Common myeloid progenitor, CD34-positive (primary cell): ENCODE data around the gene ESYT1. TPM values are rescaled to one million over a fixed set of nuclear protein-coding genes. Genes with fewer than 3 reads are reported as not detected.

Experiments
- CTCF ChIA-PET: fragments of 350-600 bp; sonication (Branson Sonifier 250); formaldehyde crosslinking; loops from one replicate; lab custom pipeline; 2021; ENCODE audit warnings: antibody characterized with exemption; lab: Charles Lee
- POLR2A ChIA-PET: fragments of 350-600 bp; sonication (Branson Sonifier 250); formaldehyde crosslinking; loops from one replicate; lab custom pipeline; 2021; ENCODE audit warnings: antibody characterized with exemption; lab: Charles Lee
- DNase-seq, 3 donors: peaks; one replicate each; pipeline versions ENCODE4 v3.0.0 to v3.0.0-alpha.2; 2013
- H3K27ac ChIP-seq, 2 experiments: 1 replicate in 1 of 2; 2 replicates in 1 of 2; pipeline ENCODE4 v1.7.0; 2013; ENCODE audit warnings: inconsistent platforms in 2 of 2, low read length in 2 of 2, mild to moderate bottlenecking in 2 of 2, low read depth in 1 of 2, moderate library complexity in 1 of 2; ENCODE audit not compliant: severe bottlenecking in 2 of 2, insufficient read depth in 1 of 2, poor library complexity in 1 of 2
- H3K27me3 ChIP-seq, 5 experiments: replicated peaks in 2 of 5; 1 replicate in 3 of 5; 2 replicates in 2 of 5; pipeline versions ENCODE4 v1.6.1 to v1.7.0; 2013; ENCODE audit warnings: low read length in 4 of 5, mild to moderate bottlenecking in 2 of 5, moderate library complexity in 2 of 5, inconsistent platforms in 1 of 5; ENCODE audit not compliant: insufficient read depth in 5 of 5, control insufficient read depth in 4 of 5
- H3K36me3 ChIP-seq, 4 experiments: 1 replicate in 2 of 4; 2 replicates in 2 of 4; pipeline versions ENCODE4 v1.6.1 to v1.7.0; 2013; ENCODE audit warnings: low read length in 3 of 4, control low read depth in 1 of 4, mild to moderate bottlenecking in 1 of 4; ENCODE audit not compliant: control insufficient read depth in 4 of 4, insufficient read depth in 4 of 4
- H3K4me1 ChIP-seq, 4 experiments: 1 replicate in 3 of 4; 2 replicates in 1 of 4; pipeline versions ENCODE4 v1.6.1 to v1.7.1; 2013; ENCODE audit warnings: low read length in 3 of 4, mild to moderate bottlenecking in 3 of 4, control low read depth in 1 of 4, inconsistent platforms in 1 of 4, moderate library complexity in 1 of 4; ENCODE audit not compliant: control insufficient read depth in 4 of 4, insufficient read depth in 4 of 4; ENCODE audit errors: control extremely low read depth in 1 of 4
- H3K4me3 ChIP-seq, 7 experiments: 1 replicate in 4 of 7; 2 replicates in 3 of 7; pipeline versions ENCODE4 v1.5.1 to v1.7.0; 2013; ENCODE audit warnings: mild to moderate bottlenecking in 7 of 7, low read length in 6 of 7, moderate library complexity in 6 of 7, inconsistent platforms in 2 of 7, low read depth in 2 of 7, control low read depth in 1 of 7; ENCODE audit not compliant: insufficient read depth in 4 of 7, control insufficient read depth in 1 of 7; ENCODE audit errors: extremely low read depth in 1 of 7
- H3K9me3 ChIP-seq, 5 experiments: 1 replicate in 4 of 5; 2 replicates in 1 of 5; pipeline versions ENCODE4 v1.6.1 to v1.7.1; 2013; ENCODE audit warnings: low read length in 4 of 5, mild to moderate bottlenecking in 2 of 5, inconsistent platforms in 1 of 5, low read depth in 1 of 5, moderate library complexity in 1 of 5; ENCODE audit not compliant: control insufficient read depth in 4 of 5, insufficient read depth in 2 of 5; ENCODE audit errors: control extremely low read depth in 1 of 5
- WGBS: methylation state at CpG from one replicate; pipeline ENCODE4 v1.1.5; 2013; ENCODE audit not compliant: insufficient coverage; 5-methylcytosine and 5-hydroxymethylcytosine counted together
- polyA plus RNA-seq: library from polyadenylated mRNA; unstranded; fragments of 120-200 nt; gene quantifications from one replicate; pipeline ENCODE4 v1.2.1, GENCODE V29; 2013

ESYT1 gene, protein sequence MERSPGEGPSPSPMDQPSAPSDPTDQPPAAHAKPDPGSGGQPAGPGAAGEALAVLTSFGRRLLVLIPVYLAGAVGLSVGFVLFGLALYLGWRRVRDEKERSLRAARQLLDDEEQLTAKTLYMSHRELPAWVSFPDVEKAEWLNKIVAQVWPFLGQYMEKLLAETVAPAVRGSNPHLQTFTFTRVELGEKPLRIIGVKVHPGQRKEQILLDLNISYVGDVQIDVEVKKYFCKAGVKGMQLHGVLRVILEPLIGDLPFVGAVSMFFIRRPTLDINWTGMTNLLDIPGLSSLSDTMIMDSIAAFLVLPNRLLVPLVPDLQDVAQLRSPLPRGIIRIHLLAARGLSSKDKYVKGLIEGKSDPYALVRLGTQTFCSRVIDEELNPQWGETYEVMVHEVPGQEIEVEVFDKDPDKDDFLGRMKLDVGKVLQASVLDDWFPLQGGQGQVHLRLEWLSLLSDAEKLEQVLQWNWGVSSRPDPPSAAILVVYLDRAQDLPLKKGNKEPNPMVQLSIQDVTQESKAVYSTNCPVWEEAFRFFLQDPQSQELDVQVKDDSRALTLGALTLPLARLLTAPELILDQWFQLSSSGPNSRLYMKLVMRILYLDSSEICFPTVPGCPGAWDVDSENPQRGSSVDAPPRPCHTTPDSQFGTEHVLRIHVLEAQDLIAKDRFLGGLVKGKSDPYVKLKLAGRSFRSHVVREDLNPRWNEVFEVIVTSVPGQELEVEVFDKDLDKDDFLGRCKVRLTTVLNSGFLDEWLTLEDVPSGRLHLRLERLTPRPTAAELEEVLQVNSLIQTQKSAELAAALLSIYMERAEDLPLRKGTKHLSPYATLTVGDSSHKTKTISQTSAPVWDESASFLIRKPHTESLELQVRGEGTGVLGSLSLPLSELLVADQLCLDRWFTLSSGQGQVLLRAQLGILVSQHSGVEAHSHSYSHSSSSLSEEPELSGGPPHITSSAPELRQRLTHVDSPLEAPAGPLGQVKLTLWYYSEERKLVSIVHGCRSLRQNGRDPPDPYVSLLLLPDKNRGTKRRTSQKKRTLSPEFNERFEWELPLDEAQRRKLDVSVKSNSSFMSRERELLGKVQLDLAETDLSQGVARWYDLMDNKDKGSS
- polyA plus RNA-seq, result 133 TPM

DNA sequence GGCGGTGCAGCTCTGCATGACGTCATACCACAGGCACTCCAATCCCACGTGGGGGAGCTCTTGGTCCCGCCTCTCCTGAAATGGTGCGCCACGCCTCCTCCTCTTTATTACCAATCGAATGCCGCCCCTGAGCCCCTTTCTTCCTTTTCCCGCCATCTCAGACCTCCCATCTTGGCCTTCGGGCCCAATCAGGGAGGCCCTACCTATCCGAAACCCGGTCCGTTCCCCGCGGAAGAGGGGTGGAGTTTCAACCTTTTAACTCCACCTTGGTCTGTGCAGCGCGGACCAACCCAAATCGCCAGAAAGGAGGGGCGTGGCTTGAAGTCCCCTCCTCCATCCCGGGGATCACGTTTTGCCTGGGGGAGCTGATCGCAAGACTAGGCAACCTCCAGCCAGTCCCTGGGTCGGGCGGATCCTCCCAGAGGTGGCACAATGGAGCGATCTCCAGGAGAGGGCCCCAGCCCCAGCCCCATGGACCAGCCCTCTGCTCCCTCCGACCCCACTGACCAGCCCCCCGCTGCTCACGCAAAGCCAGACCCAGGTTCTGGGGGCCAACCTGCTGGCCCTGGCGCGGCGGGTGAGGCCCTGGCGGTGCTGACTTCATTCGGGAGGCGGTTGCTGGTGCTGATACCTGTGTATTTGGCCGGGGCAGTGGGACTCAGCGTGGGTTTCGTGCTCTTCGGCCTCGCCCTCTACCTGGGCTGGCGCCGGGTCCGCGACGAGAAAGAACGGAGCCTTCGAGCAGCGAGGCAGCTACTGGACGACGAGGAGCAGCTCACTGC lies at the start of gene ESYT1:
Gene ESYT1, plus strand, starts transcription at position 380 of the 782 bp plus-strand sequence. Its CDS starts 53 bp downstream, at position 433.
- 0% methylated on average over 36 of the region's 49 CpGs for WGBS
- CTCF ChIA-PET, result interaction anchor here (0.7 to 12.4 kb wide), 14 partner anchors 10 to 110 kb away, joined by 3 to 198 read pairs (median 6); partner anchors contain the start of genes MYL6, MYL6B, RNF41 and RPL41
- DNase-seq, result peak; percentile 100
- POLR2A ChIA-PET, result interaction anchor here (0.5 to 4.8 kb wide), 10 partner anchors 10 to 94 kb away, joined by 3 to 24 read pairs (median 4); partner anchors contain the start of genes MYL6, RNF41, SMARCC2 and ZC3H10
- peaks cover 26 to 68% (median 64%) of the 10 kb centered on the region in 4 experiments for H3K4me1 ChIP-seq
- H3K27me3 ChIP-seq, result no peaks in the 10 kb centered on the region
- H3K27ac ChIP-seq, result peak within 1 kb of the TSS; percentile 78 to 91
- peak within 1 kb of the TSS; percentile 83 to 97 (median 90) for H3K4me3 ChIP-seq
- H3K36me3 ChIP-seq, result peaks cover 8 to 30% (median 23%) of the 10 kb centered on the region in 4 experiments
- H3K9me3 ChIP-seq, result no peaks in the 10 kb centered on the region

DNA sequence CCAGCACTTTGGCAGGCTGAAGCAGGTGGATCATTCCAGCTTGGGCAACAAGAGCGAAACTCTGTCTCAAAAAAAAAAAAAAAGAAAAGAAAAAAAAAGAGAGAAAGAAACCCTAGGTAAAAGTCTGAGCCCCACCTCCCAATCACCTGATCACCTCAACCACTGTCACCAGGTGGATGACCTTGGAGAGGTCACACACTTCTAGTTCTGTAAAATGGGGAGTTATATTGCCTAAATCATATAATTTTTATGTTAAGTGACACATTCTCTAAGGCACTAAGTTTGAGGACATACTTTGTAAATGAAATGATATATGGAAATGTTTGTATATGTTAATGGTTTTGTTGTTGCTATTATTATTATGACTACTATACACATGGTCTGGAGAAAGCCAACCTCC lies 49.6 kb upstream of the ESYT1 start:
- DNase-seq, result no peak
- WGBS, result no CpG with 5 or more reads among the region's 1 CpG
- ChIA-PET POLR2A (interaction anchor here (0.6 kb wide), 2 partner anchors 27 to 343 kb away, joined by 4 read pairs; no protein-coding TSS in a partner anchor), CTCF (interaction anchor here (1.0 to 1.6 kb wide), 2 partner anchors 29 to 34 kb away, joined by 4 to 5 read pairs; no protein-coding TSS in a partner anchor)
- H3K4me1 ChIP-seq, result peaks cover 0 to 18% (median 17%) of the 10 kb centered on the region in 4 experiments
- no peak overlapping the region for H3K27ac ChIP-seq
- H3K4me3 ChIP-seq, result no peak overlapping the region
- H3K27me3 ChIP-seq, result peaks cover 0 to 37% (median 19%) of the 10 kb centered on the region in 5 experiments
- no peaks in the 10 kb centered on the region for H3K36me3 ChIP-seq
- H3K9me3 ChIP-seq, result no peaks in the 10 kb centered on the region

DNA sequence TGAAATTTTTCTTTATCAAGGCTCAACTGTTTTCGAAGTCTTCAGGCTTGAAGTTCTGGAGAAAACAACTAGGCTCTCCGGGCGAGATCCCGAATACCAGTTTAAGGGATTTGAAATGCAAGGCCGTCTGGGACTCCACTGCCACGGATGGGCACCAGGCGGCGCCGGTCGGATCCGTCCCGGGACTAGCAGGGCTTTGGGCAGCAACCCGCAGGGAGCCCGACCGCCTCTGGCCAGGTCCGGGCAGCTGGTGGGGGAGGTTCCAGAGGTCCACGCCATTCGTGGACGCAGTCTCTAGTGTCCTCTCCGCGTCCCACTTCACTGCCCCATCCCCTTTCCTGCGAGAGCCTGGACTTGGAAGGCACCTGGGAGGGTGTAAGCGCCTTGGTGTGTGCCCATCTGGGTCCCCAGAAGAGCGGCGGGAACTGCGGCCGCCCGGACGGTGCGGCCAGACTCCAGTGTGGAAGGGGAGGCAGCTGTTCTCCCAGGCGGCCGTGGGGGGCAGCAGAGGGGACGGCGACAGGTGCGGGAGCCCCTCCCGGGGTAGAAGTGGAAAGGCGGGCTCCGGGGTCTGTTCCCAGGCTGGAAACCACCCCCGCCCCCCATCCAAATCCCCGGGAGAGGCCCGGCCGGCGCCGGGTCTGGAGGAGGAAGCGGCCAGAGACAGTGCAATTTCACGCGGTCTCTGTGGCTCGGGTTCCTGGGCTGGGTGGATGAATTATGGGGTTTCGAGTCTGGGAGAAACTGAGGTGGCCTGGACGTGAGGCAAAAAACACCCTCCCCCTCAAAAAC lies 48.9 kb upstream of the ESYT1 start:
- POLR2A ChIA-PET, result interaction anchor here (1.1 kb wide), 1 partner anchor 25 kb away, joined by 3 read pairs; the partner anchor contains the start of gene PA2G4
- Histone ChIP-seq H3K9me3 (no peaks in the 10 kb centered on the region), H3K36me3 (no peaks in the 10 kb centered on the region), H3K27ac (no peak overlapping the region), H3K4me1 (peaks cover 0 to 18% (median 17%) of the 10 kb centered on the region in 4 experiments), H3K4me3 (peak overlapping the region; percentile 34 to 77 (median 64)), H3K27me3 (peaks cover 0 to 42% (median 20%) of the 10 kb centered on the region in 5 experiments)
- CTCF ChIA-PET, result interaction anchor here (0.6 to 3.1 kb wide), 8 partner anchors 9 to 34 kb away, joined by 3 to 10 read pairs (median 4); partner anchors contain the start of gene PA2G4
- DNase-seq, result peak; percentile 44 to 57 (median 49)
- 6% methylated on average over 35 of the region's 50 CpGs for WGBS

DNA sequence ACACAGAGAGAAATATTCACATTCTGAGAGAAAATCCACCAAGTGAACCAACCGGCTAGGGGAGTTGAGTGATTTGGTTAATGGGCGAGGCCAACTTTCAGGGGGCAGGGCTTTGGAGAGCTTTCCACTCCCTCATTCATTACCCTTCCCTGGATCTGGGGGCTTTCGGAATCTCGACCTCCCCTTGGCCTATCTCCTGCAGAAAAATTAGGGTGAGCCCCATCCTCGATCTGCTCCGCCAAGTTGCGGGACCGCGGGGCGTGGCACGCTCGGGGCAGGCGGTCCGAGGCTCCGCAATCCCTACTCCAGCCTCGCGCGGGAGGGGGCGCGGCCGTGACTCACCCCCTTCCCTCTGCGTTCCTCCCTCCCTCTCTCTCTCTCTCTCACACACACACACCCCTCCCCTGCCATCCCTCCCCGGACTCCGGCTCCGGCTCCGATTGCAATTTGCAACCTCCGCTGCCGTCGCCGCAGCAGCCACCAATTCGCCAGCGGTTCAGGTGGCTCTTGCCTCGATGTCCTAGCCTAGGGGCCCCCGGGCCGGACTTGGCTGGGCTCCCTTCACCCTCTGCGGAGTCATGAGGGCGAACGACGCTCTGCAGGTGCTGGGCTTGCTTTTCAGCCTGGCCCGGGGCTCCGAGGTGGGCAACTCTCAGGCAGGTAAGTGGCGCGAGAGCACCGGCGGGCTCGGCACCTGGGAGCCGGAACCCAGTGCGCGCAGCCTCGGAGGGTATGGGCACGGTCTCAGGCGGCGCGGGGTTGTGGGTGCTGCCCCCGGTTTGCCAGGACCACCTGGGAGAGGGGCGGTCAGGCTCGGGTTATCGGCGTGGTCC lies 48.1 kb upstream of the ESYT1 start, which contains the start of gene ERBB3:
Gene ERBB3, plus strand, starts transcription at position 443 of the 833 bp plus-strand sequence. Its CDS starts 136 bp downstream, at position 579.
- ChIA-PET POLR2A (interaction anchor here (1.1 kb wide), 1 partner anchor 24 kb away, joined by 3 read pairs; the partner anchor contains the start of gene PA2G4), CTCF (interaction anchor here (1.1 to 3.1 kb wide), 7 partner anchors 13 to 28 kb away, joined by 3 to 10 read pairs (median 4); partner anchors contain the start of gene PA2G4)
- WGBS, result under 1% methylated on average over 48 of the region's 59 CpGs
- Histone ChIP-seq H3K27ac (no peak within 1 kb of the TSS), H3K36me3 (no peaks in the 10 kb centered on the region), H3K4me1 (peaks cover 0 to 18% (median 17%) of the 10 kb centered on the region in 4 experiments), H3K9me3 (no peaks in the 10 kb centered on the region), H3K4me3 (peak within 1 kb of the TSS; percentile 37 to 77 (median 64)), H3K27me3 (peaks cover 0 to 42% (median 20%) of the 10 kb centered on the region in 5 experiments)
- DNase-seq, result peak; percentile 70 to 89 (median 84)

DNA sequence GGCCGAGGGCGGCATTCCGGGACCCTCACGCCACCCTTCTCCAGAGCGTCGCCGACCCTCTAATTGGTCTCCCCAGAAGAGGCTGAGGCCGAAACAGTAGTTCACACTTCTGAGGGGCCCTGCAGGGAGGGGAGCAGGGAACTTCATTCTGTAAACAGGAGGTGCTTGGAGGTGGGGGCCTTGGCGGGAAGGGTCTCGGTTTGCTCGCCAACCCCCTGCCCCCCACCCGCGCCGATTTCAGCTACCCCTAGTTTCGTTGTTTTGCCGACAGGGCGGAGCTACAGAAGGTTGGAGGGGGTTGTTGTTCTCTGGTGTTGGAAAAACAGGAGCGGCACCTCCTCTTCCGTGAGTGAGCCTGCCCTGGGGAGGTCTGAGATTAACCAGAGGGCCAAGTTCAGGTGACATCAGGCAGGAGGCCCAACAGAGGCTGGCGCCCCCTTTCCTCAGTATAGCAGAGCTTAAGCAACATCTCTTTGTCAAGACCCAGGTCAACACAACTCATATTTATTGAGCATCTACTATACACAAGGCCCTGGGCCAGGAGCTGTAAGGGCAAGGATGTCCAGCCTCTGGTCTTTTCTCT lies 47.4 kb upstream of the ESYT1 start:
- Histone ChIP-seq H3K9me3 (no peaks in the 10 kb centered on the region), H3K36me3 (no peaks in the 10 kb centered on the region), H3K27me3 (peaks cover 0 to 42% (median 20%) of the 10 kb centered on the region in 5 experiments), H3K27ac (no peak overlapping the region), H3K4me3 (peak overlapping the region in 6 of 7 experiments; percentile 59 to 77 (median 66)), H3K4me1 (peaks cover 0 to 18% (median 17%) of the 10 kb centered on the region in 4 experiments)
- WGBS, result 32% methylated on average over 12 of the region's 20 CpGs
- CTCF ChIA-PET, result interaction anchor here (1.1 to 3.1 kb wide), 3 partner anchors 13 to 24 kb away, joined by 3 to 10 read pairs (median 5); partner anchors contain the start of gene PA2G4
- DNase-seq, result no peak
- POLR2A ChIA-PET, result no interaction called here
